ENCODE results near the gene IL37. TPM values are rescaled to one million over a fixed set of nuclear protein-coding genes. Genes with fewer than 3 reads are reported as not detected.
A peak's percentile ranks its signal among the peaks of the same experiment; 100 is the strongest.

Gene IL37
- total and polyA plus RNA-seq, 2 of the 13 experiments (the other 11 are each of a cell fraction or from before 2014, with no cell fraction given), result not detected

DNA sequence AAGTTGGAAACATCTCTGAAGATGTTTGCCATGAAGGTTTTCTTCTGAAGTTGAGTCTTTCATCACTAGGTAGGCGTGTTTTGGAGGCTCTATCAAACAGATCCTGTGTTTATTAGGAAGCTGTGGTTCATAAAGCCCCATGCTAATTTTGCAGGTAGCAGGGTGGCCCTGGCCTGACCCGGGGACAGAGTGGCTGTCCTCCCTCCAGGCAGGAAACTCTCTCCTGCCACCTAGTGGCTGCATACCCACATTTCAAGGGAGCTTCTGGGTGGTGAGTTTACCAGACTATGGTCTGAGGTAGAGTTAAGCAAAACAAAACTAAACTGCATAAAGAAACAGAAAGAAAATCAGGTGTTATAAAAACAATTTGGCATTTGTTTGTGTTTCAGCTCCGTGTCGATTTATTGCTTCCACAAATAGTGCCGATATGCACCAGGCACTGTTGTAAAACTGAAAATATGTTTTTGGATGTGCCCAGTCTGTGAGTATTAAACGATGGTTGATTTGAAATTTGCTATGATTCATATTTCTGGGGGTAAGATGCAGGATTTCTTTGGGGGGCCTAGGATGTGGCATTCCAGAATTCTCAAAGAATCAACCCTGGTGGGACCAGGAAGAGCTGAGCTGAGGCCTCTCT lies 26.0 kb upstream of the IL37 start (continued):
- TF ChIP-seq ZNF205 (CRISPR knock-in tag; IDR thresholded peaks at IDR 0.05), result 0 out of 2 replicates have a peak, but pooled peaks have one; percentile 51
- peak; percentile 49 for TF ChIP-seq FOSL2 (CRISPR knock-in tag; IDR thresholded peaks at IDR 0.05)
- TF ChIP-seq HDAC2 (CRISPR knock-in tag; IDR thresholded peaks at IDR 0.05), result 0 out of 2 replicates have a peak, but pooled peaks have one; percentile 32
- TF ChIP-seq HIVEP1 (CRISPR knock-in tag; IDR thresholded peaks at IDR 0.05), result no peak
- TF ChIP-seq, protein P1, sequence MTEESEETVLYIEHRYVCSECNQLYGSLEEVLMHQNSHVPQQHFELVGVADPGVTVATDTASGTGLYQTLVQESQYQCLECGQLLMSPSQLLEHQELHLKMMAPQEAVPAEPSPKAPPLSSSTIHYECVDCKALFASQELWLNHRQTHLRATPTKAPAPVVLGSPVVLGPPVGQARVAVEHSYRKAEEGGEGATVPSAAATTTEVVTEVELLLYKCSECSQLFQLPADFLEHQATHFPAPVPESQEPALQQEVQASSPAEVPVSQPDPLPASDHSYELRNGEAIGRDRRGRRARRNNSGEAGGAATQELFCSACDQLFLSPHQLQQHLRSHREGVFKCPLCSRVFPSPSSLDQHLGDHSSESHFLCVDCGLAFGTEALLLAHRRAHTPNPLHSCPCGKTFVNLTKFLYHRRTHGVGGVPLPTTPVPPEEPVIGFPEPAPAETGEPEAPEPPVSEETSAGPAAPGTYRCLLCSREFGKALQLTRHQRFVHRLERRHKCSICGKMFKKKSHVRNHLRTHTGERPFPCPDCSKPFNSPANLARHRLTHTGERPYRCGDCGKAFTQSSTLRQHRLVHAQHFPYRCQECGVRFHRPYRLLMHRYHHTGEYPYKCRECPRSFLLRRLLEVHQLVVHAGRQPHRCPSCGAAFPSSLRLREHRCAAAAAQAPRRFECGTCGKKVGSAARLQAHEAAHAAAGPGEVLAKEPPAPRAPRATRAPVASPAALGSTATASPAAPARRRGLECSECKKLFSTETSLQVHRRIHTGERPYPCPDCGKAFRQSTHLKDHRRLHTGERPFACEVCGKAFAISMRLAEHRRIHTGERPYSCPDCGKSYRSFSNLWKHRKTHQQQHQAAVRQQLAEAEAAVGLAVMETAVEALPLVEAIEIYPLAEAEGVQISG (CRISPR knock-in tag; IDR thresholded peaks at IDR 0.05), result 0 out of 2 replicates have a peak, but pooled peaks have one; percentile 24
- TF ChIP-seq REPIN1 (CRISPR knock-in tag; IDR thresholded peaks at IDR 0.05; ENCODE audit: borderline replicate concordance, low read depth), result 0 out of 2 replicates have a peak, but pooled peaks have one; percentile 44
- peak; percentile 40; the same call in 1 of the 2 replicates for TF ChIP-seq ZNF605 (CRISPR knock-in tag; IDR thresholded peaks at IDR 0.05)
- 0 out of 2 replicates have a peak, but pooled peaks have one; percentile 42 for TF ChIP-seq ZNF136 (CRISPR knock-in tag; IDR thresholded peaks at IDR 0.05; ENCODE audit: low read depth)
- TF ChIP-seq, protein P2, sequence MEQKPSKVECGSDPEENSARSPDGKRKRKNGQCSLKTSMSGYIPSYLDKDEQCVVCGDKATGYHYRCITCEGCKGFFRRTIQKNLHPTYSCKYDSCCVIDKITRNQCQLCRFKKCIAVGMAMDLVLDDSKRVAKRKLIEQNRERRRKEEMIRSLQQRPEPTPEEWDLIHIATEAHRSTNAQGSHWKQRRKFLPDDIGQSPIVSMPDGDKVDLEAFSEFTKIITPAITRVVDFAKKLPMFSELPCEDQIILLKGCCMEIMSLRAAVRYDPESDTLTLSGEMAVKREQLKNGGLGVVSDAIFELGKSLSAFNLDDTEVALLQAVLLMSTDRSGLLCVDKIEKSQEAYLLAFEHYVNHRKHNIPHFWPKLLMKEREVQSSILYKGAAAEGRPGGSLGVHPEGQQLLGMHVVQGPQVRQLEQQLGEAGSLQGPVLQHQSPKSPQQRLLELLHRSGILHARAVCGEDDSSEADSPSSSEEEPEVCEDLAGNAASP (CRISPR knock-in tag; IDR thresholded peaks at IDR 0.05; ENCODE audit: borderline replicate concordance), result peak; percentile 68; the same call in 1 of the 2 replicates
- TF ChIP-seq RBAK (CRISPR knock-in tag; IDR thresholded peaks at IDR 0.05), result no peak
- 0 out of 2 replicates have a peak, but pooled peaks have one; percentile 28 for TF ChIP-seq GATAD1 (CRISPR knock-in tag; IDR thresholded peaks at IDR 0.05)
- TF ChIP-seq FOXA3 (CRISPR knock-in tag; IDR thresholded peaks at IDR 0.05), result peak; percentile 39; the same call in 1 of the 2 replicates
- TF ChIP-seq ERF (CRISPR knock-in tag; IDR thresholded peaks at IDR 0.05), result peak; percentile 49; the same call in 1 of the 2 replicates
- no peak for TF ChIP-seq FOXC1 (CRISPR knock-in tag; IDR thresholded peaks at IDR 0.05; ENCODE audit: borderline replicate concordance)
- 0 out of 2 replicates have a peak, but pooled peaks have one; percentile 26 for TF ChIP-seq ZNF274 (CRISPR knock-in tag; IDR thresholded peaks at IDR 0.05)
- TF ChIP-seq ZBTB42 (CRISPR knock-in tag; IDR thresholded peaks at IDR 0.05), result no peak
- TF ChIP-seq TCF7 (IDR thresholded peaks at IDR 0.05; ENCODE audit: low read depth), result no peak
- peak; percentile 83 for TF ChIP-seq TEAD3 (CRISPR knock-in tag; optimal IDR thresholded peaks at IDR 0.05; ENCODE audit: borderline replicate concordance)
- 0 out of 2 replicates have a peak, but pooled peaks have one; percentile 69 for TF ChIP-seq ATF6 (CRISPR knock-in tag; conservative IDR thresholded peaks at IDR 0.05)
- TF ChIP-seq HMG20A (CRISPR knock-in tag; IDR thresholded peaks at IDR 0.05; ENCODE audit: borderline replicate concordance), result peak; percentile 34; the same call in 1 of the 2 replicates
- TF ChIP-seq CHD4 (IDR thresholded peaks at IDR 0.05; ENCODE audit: borderline replicate concordance, low read length), result 0 out of 2 replicates have a peak, but pooled peaks have one; percentile 40
- TF ChIP-seq MXD3 (CRISPR knock-in tag; IDR thresholded peaks at IDR 0.05), result no peak
- TF ChIP-seq RAD21 (CRISPR knock-in tag; IDR thresholded peaks at IDR 0.05), result peak; percentile 92
- TF ChIP-seq THAP11 (CRISPR knock-in tag; IDR thresholded peaks at IDR 0.05), result peak; percentile 35; the same call in 1 of the 2 replicates
- TF ChIP-seq NFRKB (IDR thresholded peaks at IDR 0.05), result no peak
- peak; percentile 90 for TF ChIP-seq SMAD3 (CRISPR knock-in tag; IDR thresholded peaks at IDR 0.05)

Data from HepG2 (cell line).